ENCODE measurements around the gene ADCY6.

DNA sequence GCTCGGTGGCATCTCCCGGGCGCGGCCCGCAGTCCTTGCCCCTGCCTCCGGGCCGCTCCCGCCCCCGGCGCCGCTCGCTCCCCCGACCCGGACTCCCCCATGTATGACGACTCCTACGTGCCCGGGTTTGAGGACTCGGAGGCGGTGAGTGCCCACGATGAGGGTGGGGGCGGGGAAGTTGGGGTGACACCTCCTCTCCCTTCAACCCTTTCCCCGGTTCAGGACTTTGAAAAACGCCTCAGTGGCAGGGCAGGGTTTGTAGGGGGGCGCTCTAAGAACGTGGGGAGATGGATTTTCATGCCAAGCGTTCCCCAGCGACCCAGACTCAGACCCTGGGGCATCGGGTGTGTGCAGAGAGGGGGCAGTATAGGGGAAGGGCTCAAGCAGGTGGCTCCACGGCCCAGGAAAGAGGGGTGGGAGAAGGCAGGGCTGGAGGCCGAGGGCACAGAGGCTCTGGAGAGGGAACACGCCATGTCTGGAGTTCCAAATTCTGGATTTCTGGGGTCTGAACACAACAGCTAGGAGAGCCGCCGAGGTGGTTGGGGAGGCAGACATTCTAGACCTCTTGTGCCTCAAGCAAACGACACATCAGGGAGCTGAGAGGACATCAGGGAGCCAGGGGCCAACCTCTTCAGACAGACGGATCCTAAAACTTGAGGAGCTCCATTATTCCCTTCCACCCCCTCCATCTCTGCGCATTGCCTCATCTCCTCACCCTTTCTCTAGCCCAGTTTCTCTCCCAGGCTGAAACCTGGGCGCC lies 30.1 kb upstream of the ADCY6 start:
- TF ChIP-seq CTCF (IDR thresholded peaks at IDR 0.05) (no peak), POLR2AphosphoS5 (IDR thresholded peaks at IDR 0.05; ENCODE audit: insufficient read depth in 1 of 2, low read depth in 1 of 2) (no peak)

Data from vagina (tissue), 2 donors.